Liver (tissue), 3 donors: Measurements from ENCODE around the gene LITAFD.

Source experiments
- EGR1 ChIP-seq, 2 donors: IDR thresholded peaks; 2 replicates each; pipeline ENCODE4 v1.6.1; 2016 to 2018; ENCODE audit warnings: antibody characterized with exemption in 2 of 2, low read depth in 2 of 2
- GABPA ChIP-seq, 2 donors: IDR thresholded peaks in 1 of 2; conservative IDR thresholded peaks in 1 of 2; 2 replicates each; pipeline ENCODE4 v1.6.1; 2016; ENCODE audit warnings: antibody characterized with exemption in 2 of 2, mild to moderate bottlenecking in 1 of 2, moderate library complexity in 1 of 2
- JUND ChIP-seq, 2 donors: IDR thresholded peaks; 2 replicates each; pipeline ENCODE4 v1.6.1; 2016; ENCODE audit warnings: antibody characterized with exemption in 2 of 2
- NR2F2 ChIP-seq: IDR thresholded peaks from 2 replicates; pipeline ENCODE4 v1.6.1; 2016; ENCODE audit warnings: antibody characterized with exemption
- TAF1 ChIP-seq: conservative IDR thresholded peaks from 2 replicates; pipeline ENCODE4 v1.6.1; 2016; ENCODE audit warnings: antibody characterized with exemption, mild to moderate bottlenecking
- YY1 ChIP-seq: IDR thresholded peaks from 2 replicates; pipeline ENCODE4 v1.6.1; 2016; ENCODE audit warnings: antibody characterized with exemption, mild to moderate bottlenecking
- TF ChIP-seq, protein P1 (sequence below): fragments of 150-350 bp; IDR thresholded peaks from 2 replicates; pipeline ENCODE4 v1.5.1; 2017; ENCODE audit warnings: improper control_type of control experiment, low read depth, low read length; ENCODE audit not compliant: missing input control
- TF ChIP-seq, protein P2 (sequence below): IDR thresholded peaks from 2 replicates; pipeline ENCODE4 v1.6.1; 2016; ENCODE audit warnings: antibody characterized with exemption
- TF ChIP-seq, protein P3 (sequence below): IDR thresholded peaks from 2 replicates; pipeline ENCODE4 v1.6.1; 2016; ENCODE audit warnings: antibody characterized with exemption, mild to moderate bottlenecking
- donor health status: healthy.
- donor health status: healthy.

DNA sequence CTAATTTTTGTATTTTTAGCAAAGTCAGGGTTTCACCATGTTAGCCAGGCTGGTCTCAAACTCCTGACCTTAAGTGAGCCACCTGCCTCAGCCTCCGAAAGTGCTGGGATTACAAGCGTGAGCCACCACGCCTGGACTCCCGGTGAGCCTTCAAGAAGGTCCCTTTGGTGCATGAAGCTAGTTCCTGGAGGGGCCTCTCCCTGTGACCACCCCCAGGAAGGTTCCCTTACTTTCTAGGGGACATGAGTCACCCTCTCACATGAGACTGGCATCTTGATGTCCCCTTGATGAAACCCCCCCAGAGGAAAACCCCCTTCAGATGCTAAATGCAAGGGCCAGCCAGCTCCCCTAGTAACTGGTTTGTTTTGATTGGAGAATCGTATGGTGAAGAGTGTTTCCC lies 26.2 kb upstream of the LITAFD start:
- TF ChIP-seq, protein P1, sequence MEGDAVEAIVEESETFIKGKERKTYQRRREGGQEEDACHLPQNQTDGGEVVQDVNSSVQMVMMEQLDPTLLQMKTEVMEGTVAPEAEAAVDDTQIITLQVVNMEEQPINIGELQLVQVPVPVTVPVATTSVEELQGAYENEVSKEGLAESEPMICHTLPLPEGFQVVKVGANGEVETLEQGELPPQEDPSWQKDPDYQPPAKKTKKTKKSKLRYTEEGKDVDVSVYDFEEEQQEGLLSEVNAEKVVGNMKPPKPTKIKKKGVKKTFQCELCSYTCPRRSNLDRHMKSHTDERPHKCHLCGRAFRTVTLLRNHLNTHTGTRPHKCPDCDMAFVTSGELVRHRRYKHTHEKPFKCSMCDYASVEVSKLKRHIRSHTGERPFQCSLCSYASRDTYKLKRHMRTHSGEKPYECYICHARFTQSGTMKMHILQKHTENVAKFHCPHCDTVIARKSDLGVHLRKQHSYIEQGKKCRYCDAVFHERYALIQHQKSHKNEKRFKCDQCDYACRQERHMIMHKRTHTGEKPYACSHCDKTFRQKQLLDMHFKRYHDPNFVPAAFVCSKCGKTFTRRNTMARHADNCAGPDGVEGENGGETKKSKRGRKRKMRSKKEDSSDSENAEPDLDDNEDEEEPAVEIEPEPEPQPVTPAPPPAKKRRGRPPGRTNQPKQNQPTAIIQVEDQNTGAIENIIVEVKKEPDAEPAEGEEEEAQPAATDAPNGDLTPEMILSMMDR: no peak
- TF ChIP-seq NR2F2: no peak
- TF ChIP-seq, protein P2, sequence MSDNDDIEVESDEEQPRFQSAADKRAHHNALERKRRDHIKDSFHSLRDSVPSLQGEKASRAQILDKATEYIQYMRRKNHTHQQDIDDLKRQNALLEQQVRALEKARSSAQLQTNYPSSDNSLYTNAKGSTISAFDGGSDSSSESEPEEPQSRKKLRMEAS: no peak
- no peak for TF ChIP-seq YY1
- TF ChIP-seq, protein P3, sequence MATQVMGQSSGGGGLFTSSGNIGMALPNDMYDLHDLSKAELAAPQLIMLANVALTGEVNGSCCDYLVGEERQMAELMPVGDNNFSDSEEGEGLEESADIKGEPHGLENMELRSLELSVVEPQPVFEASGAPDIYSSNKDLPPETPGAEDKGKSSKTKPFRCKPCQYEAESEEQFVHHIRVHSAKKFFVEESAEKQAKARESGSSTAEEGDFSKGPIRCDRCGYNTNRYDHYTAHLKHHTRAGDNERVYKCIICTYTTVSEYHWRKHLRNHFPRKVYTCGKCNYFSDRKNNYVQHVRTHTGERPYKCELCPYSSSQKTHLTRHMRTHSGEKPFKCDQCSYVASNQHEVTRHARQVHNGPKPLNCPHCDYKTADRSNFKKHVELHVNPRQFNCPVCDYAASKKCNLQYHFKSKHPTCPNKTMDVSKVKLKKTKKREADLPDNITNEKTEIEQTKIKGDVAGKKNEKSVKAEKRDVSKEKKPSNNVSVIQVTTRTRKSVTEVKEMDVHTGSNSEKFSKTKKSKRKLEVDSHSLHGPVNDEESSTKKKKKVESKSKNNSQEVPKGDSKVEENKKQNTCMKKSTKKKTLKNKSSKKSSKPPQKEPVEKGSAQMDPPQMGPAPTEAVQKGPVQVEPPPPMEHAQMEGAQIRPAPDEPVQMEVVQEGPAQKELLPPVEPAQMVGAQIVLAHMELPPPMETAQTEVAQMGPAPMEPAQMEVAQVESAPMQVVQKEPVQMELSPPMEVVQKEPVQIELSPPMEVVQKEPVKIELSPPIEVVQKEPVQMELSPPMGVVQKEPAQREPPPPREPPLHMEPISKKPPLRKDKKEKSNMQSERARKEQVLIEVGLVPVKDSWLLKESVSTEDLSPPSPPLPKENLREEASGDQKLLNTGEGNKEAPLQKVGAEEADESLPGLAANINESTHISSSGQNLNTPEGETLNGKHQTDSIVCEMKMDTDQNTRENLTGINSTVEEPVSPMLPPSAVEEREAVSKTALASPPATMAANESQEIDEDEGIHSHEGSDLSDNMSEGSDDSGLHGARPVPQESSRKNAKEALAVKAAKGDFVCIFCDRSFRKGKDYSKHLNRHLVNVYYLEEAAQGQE: no peak
- no peak for TF ChIP-seq JUND (IDR thresholded peaks at IDR 0.05)
- TF ChIP-seq GABPA (IDR thresholded peaks at IDR 0.05 in 1 of 2, conservative IDR thresholded peaks at IDR 0.05 in 1 of 2): no peak
- TF ChIP-seq TAF1: no peak
- no peak for TF ChIP-seq EGR1 (IDR thresholded peaks at IDR 0.05; ENCODE audit: low read depth in 2 of 2)
